Measurements from ENCODE around the gene PRDM16.
A peak's percentile ranks its signal among the peaks of the same experiment; 100 is the strongest.

The PRDM16 gene

DNA sequence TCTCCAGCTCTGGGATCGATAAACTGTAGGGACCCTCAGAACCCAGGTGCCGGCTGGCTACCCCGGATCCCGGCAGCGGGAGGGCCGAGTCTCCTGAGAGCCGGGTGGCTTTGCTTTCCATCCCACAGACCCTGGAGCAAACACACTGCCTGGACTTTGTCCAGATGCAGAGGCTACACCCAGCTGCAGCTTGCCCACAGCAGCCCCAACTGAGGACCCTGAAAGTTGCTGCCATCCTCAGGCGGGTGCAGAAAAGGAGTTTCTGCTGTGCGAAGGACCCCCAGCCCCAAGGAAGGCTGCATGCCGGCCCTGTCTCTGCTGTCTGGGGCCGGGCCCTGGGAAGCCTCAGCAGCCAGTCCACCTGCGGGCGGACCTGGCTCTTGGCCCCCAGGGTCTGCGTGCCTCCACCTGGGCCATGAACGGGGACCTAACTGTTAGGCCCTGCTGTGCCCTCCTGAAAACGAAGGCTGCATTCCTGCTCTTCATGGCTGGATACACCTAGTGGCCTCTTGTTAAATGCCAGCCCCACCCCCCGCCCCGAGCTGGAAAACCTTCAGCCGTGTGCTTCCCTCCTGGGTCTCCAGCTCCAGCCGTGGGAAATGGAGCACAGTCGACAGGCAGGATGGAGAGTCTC is 287.9 kb downstream of the PRDM16 start:
- no peak for DNase-seq (ENCODE audit: low spot score)

DNA sequence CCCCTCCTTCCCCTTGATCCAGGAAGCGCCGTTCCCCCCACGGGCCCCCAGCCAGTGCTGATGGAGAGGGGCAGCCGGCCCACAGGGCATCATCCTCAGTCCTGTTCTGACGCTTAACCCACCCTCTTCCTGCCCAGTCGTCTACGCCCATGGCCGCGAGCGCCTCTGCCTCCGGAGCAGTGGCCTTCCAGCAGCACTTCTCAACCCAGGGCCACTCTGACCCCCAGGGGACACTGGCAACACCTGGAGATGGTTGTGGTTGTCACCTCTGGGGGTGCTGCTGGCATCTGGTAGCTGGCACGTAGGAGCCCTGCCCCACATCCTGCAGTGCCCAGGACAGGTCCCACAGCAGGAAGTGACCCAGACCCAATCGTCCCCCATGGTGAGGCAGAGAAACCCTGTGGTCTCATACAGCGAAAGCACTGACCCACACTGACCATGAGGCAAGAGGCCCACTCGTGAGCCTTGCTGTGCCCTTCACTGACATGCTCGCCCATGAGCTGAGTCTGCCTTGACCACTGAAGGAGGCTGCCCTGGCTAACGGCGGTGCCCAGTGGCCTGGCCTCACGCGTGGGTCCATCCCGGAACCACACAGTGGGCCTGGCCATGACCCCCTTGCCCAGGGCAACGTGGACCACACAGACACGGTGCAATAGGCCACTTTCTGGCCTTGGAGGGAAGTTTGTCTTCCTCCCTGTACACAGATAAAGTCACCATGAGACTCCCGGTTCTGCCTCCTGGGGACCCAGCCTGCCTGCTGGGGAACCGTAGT is 288.7 kb downstream of the PRDM16 start:
- DNase-seq (ENCODE audit: low spot score): no peak

DNA sequence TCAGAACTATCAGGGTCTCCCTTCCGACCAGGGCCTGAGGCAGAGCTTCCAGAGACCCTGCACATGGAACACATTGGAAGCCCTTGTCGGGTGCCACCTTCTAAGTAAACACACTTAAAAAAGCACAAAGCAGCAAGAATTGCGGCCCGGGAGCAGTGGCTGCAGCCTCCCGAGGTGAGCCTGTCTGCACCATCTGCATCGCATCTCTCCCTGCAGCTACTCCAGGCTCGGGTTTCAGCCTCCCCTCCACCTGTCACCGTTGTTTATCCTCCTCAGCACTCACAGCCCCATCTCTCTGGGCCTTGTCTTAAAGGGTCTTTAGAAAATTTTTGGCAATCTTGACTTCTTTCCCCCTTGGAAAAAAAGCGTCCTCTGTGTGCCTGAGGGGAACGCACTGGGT is 290.3 kb downstream of the PRDM16 start:
- no peak for DNase-seq (ENCODE audit: low spot score)

DNA sequence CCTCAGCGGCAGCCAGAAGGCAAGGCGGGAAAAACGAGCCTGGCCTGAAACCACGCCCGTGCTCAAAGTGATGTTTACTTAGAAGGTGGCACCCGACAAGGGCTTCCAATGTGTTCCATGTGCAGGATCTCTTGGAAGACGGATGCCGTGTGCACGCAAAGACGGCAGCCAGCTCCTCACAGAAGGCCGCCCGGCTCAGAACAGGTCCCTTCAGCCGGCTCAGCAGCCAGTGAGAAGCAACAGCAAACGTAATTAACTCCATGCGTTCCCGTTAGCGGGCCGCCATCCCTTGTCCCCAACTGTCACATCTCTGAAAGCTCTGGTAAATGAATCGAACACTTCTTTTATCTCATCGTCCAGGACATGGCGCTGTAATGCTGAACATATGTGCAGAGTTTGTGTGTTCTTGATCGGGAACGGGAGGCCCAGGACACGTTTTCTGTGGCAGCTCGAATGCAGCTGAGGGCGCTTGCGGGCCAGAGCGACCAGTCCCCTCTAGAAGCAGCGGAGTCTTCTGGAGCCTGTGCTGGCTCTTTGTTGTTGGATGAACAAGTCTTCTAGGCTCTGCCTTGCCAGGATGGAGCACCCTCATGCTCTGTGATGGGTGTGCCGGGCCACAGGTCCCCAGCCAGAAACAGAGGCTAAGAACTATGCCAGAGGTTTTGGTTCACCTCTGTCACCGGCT is 290.9 kb downstream of the PRDM16 start:
- DNase-seq (ENCODE audit: low spot score): no peak

DNA sequence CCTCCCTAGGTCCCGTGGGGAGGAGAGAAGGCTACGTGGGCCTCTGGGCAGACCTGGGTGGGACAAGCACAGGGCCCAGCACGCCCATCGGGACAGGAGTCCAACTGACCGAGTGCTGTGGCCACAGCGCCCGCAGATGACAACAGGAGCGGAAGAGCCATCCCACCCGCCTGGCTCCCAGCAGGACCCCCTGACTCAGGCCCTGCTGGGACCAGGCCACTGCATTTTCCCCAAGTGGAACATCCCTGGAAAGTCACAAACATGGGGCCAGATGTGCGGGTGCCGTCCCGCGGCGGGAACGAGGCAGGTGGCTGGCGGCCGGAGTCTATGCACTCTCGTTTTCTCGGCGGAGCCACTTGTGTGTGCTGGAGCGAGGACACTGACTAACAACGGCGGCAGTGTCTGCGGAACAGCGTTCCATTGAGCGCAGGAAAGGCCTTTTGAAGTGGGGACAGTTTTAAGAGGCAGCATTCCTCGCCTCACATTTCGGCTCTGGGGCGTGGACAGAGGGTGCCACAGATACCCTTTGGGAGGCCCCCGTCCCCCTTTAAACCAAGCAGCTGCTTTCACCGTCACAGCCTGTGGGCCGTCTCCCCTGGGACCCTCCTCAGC is 291.7 kb downstream of the PRDM16 start:
- no peak for DNase-seq (ENCODE audit: low spot score)

DNA sequence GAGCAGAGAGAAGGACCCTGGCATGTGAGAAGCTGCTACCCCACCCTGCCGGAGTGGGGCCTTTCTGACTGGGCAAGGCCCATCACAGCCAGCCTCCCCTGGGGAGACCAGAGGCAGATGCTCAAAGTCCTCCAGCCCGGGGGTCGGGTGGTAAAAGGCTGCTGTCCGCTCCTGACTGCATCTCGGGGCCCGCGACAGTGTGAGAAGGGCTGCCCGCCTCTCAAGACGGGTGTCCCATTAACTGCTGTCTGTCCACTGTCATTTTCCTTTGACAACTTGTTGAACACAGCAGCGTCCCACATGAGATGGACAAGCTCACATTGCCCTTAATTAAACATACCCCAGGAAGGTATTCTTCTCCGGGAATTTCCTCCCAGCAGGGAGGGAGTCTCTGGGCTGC is 294.0 kb downstream of the PRDM16 start:
- no peak for DNase-seq (ENCODE audit: low spot score)

DNA sequence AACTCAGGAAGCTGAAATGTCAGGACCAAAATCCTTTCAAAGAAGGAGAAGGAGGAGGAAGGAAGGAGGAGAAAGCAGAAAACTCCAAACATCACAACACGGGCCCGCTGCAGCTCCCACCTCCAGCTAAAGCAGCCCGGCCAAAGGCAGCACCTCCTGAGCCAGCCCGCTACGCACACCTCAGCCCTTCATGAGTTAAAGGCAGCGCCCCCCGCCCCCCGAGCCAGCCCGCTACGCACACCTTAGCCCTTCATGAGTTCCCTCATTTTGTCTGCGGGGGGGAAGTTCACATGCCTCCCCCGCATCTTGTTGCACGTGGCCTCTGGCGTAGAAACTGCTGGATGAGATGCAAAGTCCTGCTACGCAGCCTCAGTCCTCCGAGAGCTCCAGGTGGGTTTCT is 294.8 kb downstream of the PRDM16 start:
- no peak for DNase-seq (ENCODE audit: low spot score)

DNA sequence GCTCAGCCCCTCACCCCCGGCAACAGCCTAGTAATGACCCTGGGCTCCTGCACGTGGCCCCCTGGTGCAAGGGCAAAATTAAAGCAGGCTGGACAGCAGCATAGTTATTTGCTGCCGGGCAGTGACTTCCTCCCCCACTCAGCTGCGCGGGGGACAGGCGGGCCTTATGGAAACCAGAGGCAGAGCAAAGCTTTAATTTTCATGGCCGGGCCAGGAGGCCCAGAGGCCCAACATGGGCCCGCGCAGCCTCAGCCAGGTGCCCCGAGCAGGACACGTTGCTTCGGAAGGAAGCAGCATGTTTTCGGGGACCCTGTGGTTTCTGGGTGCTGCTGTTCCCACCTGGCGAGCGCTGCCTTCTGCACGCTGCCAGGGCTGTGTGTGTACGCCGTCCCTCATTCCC is 295.5 kb downstream of the PRDM16 start:
- DNase-seq (ENCODE audit: low spot score): no peak

DNA sequence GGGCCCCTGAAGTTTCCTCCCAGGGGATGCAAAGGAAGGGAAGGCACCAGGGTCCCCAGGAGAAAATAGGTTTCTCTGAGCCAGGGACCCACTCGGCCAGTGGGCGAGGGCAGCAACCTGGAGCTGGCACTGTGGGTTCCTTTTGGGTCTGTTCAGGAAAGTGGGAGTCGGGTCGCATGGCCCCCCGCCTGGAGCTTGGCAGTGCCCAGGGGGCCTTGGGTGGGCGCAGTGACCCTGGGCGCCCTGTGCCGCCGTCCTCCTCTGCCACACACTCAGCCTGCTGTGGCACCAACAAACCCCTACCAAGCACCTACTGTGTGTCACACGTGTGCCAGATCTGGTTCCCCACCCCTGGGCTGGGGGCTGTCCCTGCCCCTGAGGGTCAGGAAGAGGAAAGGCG is 296.0 kb downstream of the PRDM16 start:
- DNase-seq (ENCODE audit: low spot score): no peak

DNA sequence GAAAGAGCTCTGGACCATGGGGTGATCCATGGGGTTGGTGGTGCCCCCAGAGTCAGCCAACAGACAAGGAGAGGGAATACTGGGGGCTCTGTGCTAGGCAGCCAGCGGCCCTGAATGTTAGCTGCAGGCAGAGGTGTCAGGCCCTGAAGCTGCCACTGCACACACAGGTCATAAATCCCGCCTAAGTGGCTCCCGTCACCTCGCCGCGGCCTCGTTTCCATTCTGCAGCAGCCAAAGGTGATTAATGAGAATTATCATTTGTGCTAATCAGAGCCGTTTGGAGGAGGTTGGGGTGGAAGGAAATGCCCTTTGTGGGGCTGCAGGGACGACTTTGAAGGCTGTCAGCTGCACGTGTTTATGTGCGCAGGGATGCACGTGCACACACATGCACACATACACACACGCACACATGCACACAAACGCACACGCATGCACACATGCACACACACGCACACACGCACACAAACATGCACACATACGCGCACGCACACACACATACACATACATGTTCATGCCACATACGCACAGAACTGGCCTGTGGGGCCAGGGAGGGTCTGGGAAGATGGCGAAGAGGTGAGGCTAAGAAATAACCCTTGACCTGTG is 296.6 kb downstream of the PRDM16 start:
- DNase-seq (ENCODE audit: low spot score): no peak

DNA sequence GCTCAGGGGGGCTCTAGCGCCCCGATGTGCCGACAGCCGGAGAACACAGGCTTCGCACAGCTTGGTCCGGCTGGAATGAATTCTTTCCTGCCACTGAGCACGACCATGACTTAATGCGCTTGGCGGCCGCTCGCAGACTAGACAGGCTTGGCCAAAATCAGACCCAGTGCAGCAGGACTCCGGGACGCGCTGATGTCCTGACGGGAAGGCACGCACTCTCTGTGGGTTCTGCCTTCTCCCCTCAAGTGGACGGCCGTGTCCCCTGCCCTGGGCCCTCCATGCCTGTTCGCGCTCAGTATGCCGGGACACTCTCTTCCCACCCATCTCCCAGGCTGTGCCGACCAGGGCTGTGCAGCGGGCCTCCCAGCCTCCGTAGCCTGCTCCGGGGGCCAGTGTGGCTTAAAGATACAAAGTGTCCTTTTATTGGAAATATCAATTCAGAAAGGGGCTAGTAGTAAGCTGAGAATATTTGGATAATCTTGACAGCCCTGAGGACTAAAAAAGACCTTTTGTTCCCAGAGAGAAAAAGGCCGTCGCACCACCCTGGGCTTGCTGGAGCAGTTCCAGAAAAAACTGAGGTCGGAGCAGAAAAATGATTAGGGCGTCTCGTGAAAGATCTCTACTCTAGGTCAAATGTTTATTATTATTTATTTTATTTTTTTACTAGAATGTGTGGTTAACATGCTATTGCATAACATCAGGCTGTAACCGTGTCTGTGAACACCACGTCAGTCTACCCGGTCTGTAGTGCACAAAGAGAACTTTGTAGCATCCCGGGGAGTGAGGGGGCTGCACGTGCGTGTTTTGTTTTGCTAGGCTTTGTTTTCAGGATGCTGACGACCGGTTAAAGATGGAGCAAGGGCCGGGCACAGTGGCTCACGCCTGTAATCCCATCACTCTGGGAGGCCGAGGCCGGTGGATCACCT is 297.4 kb downstream of the PRDM16 start:
- DNase-seq (ENCODE audit: low spot score): no peak

DNA sequence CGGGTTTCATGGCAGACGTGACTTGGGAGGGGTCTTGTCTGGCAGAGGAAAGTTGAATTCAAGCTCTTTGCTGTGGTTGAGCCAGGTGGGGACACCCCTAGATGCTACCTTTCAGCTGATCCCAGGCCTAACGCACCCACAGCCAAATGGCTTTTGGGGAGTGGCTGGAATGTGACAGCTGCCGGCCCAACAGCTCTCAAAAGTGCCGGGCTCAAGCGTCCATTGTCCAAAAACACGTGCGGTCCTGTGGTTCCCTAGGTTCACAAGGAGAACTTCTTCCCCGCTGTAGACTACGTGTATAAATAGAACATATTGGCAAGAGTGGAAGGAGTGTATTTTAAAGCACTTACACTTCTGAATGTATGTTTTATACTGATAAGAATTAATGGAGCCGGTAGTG is 298.4 kb downstream of the PRDM16 start:
- no peak for DNase-seq (ENCODE audit: low spot score)

DNA sequence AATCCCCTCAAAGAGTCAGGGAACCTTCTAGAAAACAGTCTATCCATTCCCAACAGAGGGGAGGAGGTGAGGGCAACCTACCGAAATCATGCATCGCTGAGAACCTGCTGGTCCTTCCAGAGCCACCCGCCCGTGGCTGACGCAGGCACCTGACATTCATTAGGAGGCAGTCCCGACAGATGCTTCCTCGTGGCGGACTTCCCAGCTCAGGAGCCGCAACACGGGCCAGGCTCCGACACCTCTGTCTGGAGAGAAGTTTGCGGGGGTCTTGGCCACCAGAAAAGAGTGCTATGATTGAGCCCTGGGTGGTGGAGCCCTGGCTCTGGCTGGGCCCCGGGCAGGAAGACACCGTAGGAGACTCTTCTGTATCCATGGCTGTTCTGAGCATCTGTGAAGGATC is 299.1 kb downstream of the PRDM16 start:
- no peak for DNase-seq (ENCODE audit: low spot score)

DNA sequence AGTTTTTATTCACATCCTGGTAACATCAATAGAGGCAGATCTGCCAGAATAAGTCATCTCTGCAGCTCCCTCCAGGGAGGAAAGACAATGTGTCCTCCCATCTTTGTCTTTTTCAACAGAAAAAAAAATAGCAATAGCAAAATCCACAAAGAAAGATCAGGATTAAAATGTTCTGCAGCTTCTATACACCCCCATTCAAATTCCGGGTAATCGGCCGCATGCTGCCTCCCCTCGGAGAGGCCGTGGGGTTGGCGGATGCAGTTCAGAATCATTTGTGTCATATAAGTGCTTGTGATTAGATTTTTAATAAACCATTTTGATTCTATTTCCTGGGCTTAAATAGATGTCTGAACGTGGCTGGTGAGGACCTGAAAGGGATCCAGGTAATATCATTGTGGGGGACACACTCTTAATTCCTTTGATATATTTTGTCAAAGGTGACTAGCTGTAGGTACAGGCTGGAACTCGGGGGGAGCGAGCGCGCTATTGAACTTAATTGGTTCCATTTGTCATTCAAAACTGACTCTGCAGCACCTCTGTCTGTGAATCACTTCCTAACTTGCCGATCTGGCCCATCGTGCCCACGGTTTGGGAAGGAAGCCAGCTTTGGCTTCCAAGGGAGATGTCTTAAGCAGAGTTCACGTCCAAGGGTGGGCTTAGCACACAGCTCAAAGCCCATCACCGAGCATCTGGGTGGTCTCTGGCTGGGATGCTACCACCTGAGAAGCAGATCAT is 299.9 kb downstream of the PRDM16 start:
- no peak for DNase-seq (ENCODE audit: low spot score)

DNA sequence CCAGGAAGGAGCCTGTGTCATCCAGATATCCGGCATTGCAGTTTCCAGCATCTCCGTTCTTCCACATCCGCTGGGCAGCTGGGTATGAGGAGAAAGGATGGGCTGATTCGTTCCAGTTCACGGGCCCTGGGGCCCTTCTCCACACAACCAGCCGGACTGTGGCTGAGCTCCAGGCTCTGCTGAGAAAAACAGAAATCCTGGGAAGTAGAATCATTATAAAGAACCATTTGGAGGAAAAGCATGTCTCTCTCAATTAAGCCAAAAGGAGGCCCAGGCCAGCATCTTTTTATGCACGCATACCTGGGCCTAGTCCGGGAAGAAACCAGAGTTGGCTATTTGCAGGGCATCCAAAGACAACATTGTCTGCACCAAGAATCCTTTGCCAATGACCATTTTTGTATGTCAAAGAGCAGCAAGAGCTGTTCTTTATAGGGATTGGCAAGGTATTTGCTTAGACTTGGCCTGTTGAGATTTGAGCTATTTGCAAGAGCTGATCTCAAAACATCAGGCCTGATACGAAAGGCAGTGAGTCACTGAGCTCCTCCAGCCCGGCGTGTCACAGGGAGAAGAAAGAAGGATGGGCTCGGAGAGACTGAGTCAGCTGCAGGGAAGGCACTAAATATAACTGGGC is 300.6 kb downstream of the PRDM16 start:
- peak; percentile 53 for DNase-seq (ENCODE audit: low spot score)

DNA sequence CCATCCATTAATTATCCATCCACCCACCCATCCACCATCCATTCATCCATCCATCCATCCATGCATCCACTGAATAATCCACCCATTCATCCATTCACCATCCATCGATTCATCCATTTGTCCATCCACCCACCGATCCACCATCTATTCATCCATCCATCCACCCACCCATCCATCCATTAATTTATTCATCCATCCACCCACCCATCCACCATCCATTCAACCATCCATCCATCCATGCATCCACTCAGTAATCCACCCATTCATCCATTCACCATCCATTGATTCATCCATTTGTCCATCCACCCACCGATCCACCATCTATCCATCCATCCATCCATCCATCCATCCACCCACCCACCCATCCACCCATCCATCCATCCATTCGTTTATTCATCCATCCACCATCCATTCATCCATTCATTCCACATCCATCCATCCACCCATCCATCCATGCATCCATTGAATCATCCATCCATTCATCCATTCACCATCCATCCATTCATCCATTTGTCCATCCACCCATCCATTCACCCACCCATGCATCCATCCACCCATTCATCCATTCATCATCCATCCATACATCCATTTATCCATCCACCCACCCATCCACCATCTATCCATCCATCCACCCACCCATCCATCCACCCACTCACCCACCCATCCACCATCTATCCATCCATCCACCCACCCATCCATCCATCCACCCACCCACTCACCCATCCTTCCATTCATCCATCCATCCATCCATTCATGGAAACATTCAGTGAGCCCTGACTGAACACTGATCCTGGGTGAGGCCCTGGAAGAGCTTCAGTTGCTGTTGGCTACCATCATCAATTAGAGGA is 302.1 kb downstream of the PRDM16 start:
- DNase-seq (ENCODE audit: low spot score): no peak

DNA sequence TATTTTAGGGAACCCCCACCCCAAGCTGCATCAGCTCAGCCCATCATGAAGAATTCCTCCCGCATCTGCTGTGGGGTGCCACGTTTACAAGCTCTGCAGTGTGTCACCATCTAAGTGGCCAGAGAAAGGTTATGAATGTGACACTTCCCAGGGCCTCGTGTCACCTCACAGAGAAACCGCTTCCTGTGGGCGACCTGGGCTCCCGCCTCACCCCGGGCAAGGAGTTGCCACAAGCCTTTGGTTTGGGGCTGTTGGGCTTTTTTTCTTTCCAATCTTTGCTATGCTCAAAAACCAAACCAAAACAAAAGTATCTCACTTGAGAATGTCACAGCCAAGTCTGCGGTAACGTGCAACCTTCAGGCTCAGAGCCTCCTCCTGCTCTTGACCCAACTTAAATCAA is 303.3 kb downstream of the PRDM16 start:
- no peak for DNase-seq (ENCODE audit: low spot score)

DNA sequence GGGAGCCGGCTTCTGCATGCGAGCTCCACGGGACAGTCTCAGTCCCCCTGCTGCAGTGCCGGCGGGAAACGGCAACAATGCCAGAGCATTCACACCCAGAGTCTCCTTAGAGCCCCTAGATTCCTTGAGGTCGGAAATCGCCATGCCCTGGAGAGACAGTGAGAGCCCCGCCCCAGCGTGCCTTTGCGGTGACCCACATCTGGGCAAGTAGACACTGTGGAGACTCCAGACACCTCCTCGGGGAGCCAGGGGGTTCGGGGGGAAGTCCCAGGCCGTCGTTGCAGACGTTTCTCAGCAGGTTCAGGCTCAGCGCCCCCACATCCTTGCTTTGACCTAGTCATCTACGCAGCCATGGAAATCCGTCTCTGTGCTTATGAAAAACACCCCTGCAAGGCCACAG is 304.2 kb downstream of the PRDM16 start:
- DNase-seq (ENCODE audit: low spot score): no peak

DNA sequence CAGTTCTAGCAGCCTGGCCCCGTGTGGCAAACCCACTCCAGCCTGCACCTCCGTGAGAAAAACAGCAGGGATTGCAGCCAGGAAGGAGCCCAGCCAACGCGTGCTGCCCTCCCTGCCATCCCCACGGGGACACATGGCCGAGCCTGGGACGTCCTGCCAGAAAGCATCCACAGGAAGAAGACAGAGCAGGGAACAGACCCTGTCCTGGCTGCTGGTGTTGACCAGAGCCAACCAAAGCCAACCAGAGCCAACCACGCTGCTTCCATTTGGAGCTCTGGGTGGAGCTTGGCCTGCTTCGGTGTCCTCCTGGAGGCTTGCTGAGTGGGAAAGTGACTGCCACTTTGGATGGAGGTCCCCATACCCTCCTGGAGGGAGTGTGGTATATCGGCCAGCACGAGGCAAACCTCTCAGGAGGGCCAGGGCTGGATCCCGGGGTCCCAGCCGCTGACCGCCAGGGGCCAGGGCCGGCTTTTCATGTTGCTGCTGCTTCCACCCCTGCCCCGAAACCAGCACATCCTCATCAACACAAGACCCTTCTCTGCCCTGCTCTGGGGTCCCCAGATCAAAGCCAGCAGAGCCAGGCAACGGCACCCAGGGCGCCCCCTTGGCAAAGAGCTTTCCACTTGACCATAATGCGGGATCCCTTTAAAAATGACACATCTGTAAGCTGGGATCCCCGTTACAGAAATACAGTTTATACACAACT is 304.9 kb downstream of the PRDM16 start:
- DNase-seq (ENCODE audit: low spot score): no peak

Data from RKO (cell line).